Ramos (cell line): Measurements from ENCODE around the gene SLAIN2.

Experiments
- in situ Hi-C: fragments of 300-500 bp; cut with MboI; formaldehyde crosslinking; loops from one replicate; pipeline ENCODE4 v1.14.3; 2022; ENCODE audit warnings: low sequenced_read_pairs; ENCODE audit not compliant: unreplicated experiment

The SLAIN2 gene

GRCh38 chr4:48333587-48333986 is 7.7 kb upstream of the SLAIN2 start:
- in situ Hi-C loops = no loop called here

DNA sequence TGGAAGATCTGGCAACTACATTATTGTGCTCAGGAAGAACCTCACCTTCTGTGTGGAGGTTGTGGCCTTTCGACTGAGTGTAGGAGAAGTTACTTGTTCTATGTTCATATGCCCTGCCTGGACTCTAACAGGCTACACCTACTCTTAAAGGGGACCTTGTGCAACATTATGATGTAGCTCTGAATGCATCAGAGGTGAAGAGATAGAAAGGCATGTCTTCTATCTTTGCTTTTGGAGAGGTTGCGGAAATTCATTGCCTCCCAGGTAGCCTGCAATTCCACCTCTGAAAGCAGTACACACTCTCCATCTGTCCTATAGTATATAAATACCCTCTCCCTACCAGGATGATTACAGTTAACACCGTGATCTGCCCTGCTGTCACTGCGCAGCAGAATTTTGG is 7.1 kb upstream of the SLAIN2 start:
- in situ Hi-C loops = no loop called here

- in situ Hi-C loops = no loop called here
These were observed 6.4 kb upstream of the SLAIN2 start for GRCh38 chr4:48334900-48335384.

DNA sequence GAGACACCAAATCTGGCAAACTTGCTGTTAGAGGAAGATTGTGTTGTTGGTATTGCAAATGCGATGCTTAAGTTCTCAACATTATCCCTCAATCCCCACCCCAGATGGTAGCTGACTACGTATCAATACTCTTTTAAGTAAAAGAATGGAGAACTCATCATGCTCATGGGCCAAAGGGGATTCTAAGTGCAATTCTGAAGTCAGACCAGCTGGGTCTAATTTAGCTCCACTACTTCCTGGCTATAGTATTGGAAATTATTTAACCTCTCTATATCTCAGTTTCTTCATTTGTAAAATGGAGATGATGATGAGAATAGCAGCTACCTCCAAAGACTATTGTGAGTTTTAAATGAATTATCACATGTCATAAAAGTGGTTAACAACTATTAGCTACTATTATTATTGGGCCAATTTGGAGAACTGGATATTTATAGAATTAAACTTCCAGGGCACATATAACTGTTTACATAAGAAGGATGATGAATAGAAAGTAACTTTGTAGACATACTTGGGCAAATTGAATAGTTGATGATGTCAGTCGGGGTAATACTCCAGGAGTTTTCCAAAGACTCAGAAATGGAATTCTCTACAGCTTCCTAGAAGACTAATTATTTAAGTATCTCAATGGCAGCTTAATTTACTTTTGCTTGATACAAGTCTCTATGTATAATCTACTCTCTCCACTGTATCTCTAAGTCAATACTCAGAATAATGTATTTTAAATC is 5.0 kb upstream of the SLAIN2 start:
- in situ Hi-C loops = no loop called here

- in situ Hi-C loops = no loop called here
These were observed 3.6 kb upstream of the SLAIN2 start for GRCh38 chr4:48337731-48338130.

GRCh38 chr4:48339642-48340041 is 1.7 kb upstream of the SLAIN2 start:
- in situ Hi-C loops = no loop called here

DNA sequence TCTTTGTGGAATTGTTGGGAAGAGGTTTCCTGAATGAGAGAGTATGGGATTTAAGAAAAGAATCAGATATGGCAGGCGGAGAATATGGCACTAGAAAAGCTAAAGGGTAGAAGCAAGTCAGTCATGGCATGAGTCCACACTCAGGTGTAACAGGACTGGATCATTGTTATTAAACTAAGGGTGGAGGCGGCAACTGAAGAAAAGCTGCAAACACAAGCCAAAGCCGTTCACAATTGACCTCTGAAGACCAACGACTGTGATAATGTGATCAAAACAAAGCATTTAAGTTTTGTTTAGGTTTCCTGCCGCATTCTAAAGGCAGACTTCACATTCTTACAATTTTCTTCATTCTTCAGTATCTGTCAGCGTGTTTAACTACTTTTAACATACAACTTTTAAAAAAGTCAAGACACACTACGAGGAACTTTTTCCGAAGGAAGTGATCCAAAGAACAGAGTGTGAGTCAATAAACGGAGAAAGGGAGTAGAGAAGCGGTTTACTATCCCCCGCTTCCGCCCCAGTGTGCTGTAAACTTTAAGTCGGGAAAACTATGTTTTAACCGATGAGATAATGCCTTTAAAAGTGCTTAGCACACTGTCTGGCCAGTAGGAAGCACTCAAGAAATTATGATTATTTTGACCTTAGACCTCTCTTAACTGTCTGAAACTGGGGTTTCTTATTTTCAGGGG is 909 bp upstream of the SLAIN2 start:
- in situ Hi-C loops = no loop called here

DNA sequence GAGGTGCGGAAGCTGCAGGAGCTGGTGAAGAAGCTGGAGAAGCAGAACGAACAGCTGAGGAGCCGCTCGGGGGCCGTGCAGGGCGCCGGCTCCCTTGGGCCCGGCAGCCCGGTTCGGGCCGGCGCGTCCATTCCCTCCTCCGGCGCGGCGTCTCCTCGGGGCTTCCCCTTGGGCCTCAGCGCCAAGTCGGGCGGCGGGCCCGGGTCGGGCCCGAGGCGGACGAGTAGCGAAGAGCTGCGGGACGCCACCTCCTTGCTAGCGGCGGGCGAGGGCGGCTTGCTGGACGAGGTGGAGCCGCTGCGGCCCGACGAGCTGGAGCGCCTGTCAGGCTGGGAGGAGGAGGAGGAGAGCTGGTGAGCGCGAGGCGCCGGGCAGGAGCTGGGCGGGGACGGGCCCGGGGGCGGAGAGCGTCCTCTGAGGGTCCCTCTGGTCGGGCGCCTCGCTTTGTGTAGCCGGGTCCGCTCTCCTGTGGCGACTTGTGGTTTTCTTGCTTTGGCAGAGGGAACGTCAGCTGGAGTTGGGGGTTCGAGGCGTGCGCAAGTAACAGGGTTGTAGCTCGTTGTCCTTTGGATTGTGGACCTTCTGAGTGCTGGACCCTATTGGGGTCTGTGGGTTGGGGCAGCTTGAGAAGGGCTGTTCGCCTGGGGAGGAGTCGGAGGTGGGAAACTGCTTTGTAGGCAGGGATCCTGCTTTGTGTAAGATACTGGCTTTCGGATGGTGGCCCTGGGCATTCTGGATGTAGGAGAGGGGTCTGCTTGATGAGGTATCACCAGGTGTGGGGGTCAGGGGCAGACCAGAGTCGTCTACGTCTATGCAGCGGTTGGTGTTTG is 662 bp downstream of the SLAIN2 start:
- in situ Hi-C loops = no loop called here

DNA sequence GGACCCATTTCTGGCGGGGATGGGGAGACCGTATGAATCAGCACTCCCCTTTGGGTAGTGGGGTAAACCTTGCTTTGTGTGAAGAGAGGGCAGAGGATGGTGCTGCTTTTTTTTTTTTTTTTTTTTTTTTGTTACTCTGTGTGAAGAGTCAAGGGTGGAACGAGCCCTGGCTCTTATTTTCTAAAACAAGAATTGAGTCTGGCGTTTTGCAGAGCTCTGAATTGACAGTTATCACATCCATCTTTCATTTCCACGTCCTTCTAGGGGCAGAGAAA is 1.2 kb downstream of the SLAIN2 start:
- in situ Hi-C loops = no loop called here

DNA sequence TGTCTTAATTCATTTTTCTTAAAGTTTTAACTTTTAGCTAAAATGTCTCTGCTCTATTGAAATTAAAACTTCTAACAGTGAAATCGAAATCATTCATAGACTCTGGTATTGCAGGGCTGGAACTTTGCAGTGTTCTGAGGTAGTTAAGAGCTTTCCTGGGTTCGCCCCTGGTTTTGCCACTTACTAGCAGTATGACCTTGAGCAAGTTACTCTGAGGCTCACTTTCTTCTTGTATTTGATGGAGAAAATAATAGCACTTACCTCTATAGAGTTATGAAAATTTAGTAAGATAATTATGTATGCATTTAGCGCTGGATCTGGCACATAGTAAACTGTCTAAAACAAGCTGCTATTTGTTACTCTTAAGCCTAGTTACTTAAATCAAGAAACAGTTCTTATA is 1.7 kb downstream of the SLAIN2 start:
- in situ Hi-C loops = no loop called here

DNA sequence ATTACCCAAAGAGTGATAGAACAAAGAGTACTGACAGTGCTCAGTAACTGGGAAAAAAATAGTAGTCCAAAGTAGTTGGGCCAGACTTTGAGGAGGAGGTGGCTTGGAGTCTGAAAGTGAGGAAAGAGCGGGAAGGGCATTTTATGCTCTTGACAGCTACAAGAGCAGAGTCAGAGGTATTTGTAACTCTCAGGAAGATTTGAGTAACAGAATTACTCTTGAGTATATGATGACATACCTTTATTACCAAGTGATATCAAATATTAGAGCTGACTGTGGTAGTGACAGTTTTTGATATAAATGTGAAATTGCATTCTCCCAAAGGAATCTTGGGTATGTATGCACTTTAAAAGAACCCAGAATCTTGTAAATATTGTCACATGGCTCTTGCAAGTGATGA is 2.2 kb downstream of the SLAIN2 start:
- in situ Hi-C loops = no loop called here

DNA sequence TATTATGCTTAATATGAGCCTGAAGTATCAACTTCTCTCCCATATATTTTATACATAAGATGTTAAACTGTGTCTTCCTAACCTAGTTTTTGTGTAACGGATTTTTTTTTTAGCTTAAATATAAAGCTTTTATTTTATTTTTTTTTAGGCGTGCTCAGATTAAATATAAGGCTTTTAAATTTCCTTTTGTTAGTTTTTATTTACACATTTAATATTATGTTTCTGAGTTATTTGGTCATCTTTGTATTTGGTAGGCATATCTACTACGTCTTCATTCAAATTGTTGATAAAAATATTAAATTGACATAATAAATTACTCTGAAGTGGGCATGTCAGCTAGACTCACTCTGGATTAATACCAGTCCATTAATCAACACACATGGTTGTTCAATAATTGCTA is 4.2 kb downstream of the SLAIN2 start:
- in situ Hi-C loops = no loop called here

- in situ Hi-C loops = no loop called here
These were observed 5.3 kb downstream of the SLAIN2 start for GRCh38 chr4:48346594-48346993.

GRCh38 chr4:48347282-48347921 is 6.1 kb downstream of the SLAIN2 start:
- in situ Hi-C loops = no loop called here

DNA sequence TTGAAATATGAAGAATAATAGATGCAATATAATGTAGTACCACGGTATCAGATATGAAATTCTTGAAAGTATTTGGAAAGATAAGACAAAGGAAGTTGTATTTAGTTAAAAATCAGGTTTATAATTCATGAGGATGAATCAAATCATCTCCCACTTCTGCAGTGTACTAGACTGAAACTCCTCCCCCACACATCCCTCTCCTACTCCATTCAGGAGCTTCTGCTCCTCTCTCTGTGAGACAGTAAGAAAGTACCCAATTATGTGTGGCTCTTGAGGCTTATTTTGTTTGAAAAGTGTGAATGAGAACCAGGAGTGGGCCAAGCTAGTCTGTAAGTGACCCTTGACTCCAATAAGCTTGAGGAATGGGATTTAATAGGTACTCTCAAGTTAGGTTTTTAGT is 9.5 kb downstream of the SLAIN2 start:
- in situ Hi-C loops = no loop called here

- in situ Hi-C loops = no loop called here
These were observed 11.5 kb downstream of the SLAIN2 start for GRCh38 chr4:48352793-48353192.

- in situ Hi-C loops = no loop called here
These were observed 15.0 kb downstream of the SLAIN2 start for GRCh38 chr4:48356355-48356754.

- in situ Hi-C loops = no loop called here
These were observed 19.1 kb downstream of the SLAIN2 start for GRCh38 chr4:48360285-48361011.

DNA sequence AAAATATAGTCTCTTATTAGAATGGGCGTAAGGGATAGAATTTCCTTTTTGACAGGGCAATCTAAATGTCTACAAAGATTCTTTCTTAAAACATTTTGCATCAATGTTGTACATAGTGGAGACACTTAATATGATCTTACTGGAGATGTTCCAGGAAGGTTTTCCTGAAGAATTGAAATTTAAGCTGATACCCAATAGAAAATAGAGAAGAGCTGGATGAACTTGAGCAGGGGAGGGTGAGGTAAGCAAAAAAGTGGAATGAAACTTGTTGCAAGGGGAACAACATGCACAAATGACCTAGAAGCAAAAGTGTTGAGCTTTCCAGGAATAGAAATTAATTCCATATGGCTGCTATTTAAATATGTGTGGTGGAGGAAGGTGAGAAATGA is 19.7 kb downstream of the SLAIN2 start:
- in situ Hi-C loops = no loop called here

DNA sequence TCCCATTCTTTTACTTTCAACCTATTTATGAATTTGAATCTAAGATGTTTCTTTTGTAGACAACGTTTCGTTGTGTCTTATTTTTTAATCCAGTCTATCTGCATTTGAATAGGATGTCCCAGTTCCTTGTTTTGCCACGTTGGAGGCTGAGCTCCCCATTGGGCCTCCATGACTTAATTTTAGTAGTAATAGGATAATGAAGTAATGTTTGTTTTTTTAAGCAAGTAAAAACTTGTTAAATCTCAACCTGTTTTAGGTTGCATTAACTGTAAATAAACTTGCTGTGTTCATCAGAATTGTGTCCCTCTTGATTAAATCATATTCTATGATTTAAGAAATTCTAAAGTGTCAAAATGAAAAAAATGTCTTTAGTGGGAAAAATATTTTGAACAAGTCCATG is 25.3 kb downstream of the SLAIN2 start:
- in situ Hi-C loops = no loop called here
